HG02973 (cell line): Measurements from ENCODE around the gene MGAT5.

Source experiments
- ATAC-seq: cut with Tn5 transposase; IDR thresholded peaks from one replicate; pipeline ENCODE4 v1.9.1; 2021; ENCODE audit warnings: moderate library complexity; ENCODE audit not compliant: unreplicated experiment

MGAT5 gene

DNA sequence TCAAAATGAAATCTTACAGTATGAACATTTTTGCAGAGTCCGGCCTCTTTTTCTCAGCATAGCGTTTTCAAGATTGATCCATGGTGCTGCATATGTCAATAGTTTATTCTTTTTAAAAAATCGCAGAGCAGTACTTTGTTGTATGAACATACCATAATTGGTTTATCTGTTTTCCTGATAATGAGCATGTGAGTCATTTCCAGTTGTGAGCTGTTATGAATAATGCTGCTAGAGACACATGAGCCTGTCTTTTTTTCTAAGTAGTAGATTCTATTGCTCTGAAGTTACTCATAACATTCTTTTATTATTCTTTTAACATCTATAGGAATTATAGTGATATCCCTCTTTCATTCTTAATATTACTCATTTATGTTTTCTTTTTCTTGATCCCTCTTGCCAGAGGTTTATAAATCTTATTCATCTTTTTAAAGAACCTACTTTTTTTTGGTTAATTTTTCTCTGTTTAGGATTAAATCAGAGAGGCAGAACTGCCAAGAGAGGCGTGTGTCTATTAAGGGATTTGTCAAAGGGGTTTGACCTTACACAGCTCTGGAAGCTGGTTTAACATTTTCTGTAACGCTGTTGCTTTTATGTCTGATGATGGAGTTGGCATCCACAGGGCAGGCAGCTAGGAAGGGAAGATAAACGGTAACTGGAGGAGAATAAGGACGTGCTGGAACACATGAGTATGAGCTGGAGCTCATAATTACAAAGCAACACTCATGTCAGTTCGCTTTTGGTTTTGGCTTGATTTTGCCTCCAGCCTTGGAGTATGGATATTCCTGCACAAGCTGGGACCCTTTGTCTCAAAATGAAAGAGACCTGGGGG is 47.4 kb downstream of the MGAT5 start:
- no peak for ATAC-seq

DNA sequence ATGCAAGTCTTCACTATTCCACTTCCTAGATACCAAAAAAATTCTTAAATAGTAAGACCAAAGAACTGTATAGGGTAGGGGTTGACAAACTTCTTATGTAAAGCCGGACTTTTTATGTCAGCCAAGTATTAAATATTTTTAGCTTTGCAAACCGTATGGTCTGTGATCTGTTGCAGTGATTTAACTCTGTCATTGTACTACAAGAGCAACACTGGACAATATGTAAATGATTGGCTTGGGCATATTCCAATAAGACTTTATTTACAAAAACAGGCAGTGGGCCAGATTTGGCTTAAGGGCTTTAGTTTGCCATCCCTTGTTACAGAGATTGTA is 48.0 kb downstream of the MGAT5 start:
- no peak for ATAC-seq

DNA sequence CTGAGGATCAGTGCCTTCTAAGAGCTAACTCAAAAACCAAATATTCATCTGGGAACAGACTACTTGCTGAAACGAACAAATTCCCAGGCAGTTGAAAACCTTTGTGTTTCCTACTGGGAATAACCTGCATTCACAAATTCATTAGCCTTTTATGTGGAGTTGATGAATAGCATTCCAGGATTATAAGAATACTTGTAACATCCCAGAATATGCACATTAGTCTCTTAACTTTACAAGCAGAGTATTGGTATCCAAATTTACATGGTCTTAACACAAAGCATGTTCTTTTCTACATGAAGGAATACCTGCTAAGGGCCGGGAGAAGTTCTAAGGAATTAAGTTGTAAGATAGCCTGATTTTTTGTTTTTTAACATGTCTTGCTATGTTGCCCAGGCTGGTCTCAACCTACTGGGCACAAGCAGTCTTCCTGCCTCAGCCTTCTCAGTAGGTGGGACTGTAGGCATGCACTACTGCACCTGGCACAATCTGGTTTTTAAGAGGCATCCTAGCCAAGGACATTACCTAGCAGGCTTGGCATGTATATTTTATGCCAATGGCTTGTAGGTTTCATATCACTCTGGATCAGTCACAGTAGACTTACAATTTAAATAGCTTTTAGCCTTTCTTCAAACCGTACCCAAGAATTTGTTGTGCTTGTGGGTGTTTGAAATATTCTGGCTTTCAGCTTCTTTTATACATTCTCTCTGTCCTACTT is 50.7 kb downstream of the MGAT5 start:
- no peak for ATAC-seq

DNA sequence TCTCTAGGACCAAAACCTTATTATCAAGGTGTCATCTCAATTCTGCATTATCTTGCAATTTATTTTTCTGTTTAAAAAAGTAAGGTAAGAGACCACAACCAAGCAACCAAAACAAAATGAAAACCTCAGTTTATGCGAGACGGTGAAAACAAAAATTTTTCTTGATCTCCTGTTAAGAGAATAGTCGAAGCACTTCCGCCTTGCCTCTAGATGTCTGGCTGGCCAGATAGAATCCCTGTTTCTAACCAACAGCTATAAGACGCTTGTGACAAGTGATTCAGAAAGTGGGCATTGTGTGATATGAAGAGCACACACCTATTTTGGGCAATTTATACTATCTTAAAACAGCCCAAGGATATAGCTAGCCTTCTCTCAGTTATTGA is 51.2 kb downstream of the MGAT5 start:
- no peak for ATAC-seq

DNA sequence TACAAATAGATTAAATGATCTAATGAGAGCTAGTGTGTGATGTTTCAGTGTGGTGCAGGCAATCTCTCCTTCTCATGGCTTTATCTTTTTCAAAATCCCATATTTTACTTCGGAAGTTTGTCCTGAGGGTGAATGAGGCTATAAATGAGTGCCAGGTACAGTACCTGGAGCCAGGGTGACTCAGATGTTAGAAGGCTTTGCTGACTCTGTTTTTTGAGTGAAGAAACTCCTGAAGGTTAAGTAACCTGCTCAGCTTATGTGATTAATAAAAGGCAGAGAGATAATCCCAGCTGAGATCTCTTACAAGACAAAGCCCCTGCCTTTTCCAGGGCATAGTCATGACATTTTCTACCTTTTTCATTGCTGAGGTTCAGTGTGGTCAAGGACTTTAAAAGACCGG is 52.6 kb downstream of the MGAT5 start:
- no peak for ATAC-seq

DNA sequence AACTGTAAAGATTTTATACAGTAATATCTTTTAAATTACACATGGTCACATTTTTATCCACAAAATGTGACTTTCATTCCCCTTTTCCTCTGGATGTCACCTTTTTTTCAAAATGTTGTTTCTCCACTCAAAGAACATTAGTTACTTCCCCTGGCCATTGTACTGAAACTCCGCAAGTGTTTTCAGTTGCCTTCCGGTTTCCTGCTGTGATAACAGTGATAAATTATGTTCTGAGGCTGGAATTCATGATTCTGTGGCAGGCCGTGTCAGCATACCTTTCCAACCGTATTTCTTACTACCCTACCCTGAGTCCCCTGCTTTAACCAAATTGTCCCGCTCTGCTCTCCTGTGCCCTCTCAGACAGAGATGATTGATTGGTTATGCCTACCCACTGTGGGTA is 53.5 kb downstream of the MGAT5 start:
- no peak for ATAC-seq

DNA sequence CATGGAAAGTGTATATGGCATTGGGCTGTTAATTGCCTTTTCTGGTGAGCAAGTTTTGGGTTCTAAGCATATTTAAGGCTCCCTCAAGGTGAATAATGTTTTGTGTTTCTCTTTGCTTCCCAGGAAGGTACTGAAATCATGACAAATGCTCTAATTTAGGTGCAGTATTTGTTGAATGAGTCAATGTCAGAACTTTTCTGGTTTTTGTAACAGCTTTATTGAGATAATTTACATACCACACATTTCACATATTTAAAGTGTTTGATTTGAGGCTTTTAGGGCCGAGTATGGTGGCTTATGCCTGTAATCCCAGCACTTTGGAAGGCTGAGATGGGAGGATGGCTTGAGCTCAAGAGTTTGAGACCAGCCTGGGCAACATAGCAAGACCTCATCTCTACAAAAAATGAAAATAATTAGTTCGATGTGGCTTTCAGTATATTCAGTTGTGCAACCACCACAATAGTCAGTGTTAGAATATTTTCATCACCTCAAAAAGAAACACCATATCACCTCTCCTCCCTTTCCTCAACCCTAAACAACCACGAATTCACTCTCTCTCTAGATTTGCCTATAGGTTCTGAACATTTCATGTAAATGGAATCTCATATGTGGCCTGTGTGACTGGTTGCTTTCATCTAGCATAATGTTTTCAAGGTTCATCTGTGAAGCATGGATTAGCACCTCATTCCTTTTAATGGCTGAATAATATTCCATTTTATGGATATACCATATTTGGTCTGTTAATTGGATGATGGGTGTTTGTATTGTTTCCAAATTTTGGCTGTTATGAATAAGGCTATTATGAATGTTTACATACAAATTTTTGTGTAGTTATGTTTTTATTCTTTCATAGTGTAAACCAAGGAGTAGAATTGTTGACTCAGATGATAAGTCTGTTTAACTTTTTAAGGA is 54.9 kb downstream of the MGAT5 start:
- no peak for ATAC-seq

DNA sequence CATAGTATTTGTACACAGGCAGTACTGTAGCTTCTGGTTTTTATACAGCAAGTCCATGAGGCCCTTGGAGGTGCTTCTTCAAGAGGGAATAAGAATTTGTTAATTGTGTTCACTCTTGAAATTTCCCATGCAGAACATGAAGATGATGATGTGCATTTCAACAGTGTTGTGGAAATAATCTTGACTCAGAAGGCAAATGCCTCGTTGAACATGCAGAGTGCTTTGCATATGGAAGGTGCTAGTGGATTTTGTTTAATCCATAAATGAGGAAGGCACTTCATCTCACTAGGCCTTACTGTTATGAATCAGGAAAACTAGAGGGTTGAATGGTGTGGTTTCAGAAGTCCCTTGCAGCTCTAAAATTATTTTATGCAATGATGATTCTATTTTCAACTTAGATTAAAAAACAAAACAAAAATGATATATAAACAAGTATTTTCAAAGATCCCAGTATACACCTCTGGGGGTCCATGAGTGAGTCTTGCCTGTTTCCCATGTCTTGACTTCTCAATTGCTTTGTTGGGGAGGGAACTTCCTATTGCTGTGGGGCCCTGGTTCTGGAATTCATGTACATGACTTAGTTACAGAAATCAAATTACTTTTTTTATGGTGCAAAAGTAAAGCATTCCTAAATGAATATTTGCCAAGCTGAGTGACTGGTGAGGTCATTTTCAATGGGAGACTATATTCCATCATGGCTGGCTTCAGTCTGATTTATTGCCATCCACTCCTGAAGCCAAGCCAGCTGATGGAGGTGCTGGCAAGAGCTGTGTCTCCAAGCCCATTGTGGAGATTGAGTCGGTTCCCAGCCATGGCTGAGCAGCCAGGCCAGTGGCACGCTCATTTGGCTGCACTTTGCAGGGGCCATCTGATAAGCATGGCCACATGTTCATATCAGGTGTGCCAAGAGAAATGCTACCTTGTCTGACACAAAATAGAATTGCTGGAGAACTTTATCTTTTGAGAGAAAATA is 56.5 kb downstream of the MGAT5 start:
- ATAC-seq, result no peak

DNA sequence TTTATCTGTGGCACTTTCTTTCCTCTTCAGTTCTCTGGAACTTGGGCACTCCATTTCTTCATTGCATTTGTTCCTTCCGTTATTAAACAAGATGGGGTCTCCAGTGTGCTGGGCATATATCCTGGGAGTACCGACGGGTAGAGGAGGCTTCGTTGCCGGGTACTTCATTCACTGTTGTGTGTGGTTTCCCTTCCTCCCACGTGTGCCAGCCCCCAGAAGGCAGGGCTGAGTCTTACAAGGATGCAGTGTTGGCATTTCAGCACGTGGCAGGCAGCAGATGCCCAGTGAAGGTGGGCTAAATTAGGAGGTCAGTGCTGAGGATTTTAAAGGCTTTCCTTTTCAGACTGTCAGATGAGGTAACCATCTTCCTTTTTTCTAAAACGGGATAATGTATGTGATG is 58.6 kb downstream of the MGAT5 start:
- no peak for ATAC-seq

DNA sequence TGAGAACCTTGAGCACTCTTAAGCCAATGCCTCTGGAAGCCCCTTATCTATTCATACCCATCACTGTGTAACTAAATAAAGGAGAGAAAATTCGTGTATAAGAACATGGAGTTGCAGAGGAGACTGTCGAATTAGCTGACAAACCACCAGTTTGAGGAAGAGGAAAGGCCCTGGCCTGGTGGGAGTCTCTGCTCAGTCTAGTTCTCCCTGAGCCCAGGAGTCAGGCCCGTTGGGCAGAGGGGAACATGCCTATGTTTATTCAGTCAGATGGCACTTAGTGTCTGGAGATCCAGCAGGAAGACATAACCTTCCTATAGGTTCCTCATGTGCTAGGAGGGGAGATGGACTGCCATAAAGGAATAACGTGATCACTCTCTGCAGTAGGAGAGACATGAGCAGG is 60.3 kb downstream of the MGAT5 start:
- ATAC-seq, result no peak

DNA sequence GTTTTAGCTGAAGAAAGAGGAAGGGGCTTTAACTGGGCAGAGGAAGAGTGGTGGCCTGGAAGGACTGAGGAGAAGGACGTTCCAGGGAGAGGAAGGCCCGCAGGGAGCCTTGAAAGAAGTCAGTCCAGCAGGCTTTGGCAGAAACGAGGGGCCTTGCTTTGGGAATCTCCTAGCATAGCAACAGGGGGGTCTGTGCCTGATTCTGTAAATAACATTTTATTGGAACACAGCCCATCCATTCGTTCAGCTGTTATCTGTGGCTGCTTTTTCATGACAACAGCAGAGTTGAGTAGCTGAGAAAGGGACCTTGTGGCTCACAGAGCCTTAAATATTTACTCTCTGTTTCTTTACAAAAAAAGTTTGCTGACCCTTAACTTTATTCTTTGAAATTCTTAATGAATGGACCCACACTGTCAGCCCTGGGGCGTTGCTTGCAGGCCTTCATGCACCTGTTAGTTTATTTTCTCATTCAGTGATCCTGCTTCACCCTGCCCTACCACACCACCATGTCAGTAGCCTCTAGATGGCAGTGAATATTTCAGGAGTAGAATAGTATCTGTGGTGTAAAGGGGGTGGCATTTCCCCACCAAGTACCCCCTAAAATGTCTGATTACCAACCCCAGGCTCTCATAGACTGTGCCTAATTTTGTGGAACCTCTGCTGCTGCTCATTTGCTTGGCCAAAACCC is 61.0 kb downstream of the MGAT5 start:
- no peak for ATAC-seq

DNA sequence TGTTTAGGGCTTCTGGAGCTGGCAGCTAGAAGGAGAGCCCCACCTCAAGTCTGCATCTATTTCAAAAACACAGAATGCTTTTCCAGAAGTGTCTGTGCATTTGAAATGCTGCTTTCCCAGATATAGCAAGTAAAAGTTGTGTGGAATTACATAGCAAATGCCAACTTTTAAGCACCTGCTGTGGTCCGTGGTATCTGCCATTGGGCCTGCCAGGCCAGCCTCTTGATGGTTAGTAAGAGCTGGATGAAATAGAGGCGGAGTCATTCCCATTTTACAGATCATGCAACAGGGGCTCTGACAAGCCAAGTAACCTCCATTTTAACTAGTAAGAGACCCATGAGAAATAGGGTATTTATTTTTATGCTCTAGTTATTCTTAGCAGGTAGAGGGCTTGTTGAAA is 61.6 kb downstream of the MGAT5 start:
- no peak for ATAC-seq

DNA sequence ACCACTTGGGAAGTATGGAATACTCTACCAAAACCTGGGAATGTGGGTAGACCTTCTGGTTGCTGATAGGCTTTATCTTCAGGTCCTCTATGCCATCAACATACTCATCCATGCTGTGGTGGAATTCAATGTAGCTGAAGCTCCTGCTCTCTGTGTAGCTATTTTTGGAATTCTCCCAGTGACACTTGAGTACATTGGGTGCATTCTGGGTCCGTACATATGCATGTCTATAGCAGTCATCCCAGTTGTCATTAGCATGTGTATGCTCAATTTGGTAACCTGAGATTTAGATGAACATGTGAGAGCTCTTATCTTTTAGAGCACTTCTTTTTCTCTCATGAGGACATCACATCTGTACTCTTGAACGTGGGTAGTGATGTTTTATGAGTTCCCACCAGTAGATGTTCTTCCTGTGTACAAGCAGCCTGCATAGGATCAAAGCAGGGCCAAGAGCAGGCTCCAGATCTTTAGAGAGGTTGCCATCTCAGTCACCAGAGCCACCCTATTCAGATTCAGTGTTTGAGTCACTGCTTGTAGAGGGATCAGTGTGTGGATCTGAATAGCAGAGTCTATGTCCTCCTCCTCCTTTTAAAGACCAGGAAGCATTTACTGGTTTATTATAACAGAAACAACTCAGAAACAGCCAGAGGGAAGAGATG is 65.9 kb downstream of the MGAT5 start:
- no peak for ATAC-seq

DNA sequence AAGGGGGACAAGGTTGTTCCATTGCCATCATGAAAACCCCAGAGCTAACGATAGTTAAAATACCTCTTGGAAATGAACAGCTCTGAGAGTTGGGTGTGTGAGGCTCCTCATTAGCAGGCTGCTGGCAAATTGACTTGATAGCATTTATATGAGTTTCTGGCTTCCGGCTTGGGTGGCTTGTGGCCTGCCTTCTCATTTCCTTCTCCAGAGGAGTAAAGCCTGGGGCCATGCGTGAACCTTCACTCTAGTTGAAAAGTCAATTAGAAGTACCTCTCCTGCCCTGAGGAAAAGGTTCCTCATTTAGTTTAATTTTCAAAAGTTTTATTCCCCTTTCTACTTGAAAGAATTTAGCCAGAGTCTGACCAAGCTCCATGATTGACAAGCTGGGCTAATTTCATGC is 67.1 kb downstream of the MGAT5 start:
- no peak for ATAC-seq

DNA sequence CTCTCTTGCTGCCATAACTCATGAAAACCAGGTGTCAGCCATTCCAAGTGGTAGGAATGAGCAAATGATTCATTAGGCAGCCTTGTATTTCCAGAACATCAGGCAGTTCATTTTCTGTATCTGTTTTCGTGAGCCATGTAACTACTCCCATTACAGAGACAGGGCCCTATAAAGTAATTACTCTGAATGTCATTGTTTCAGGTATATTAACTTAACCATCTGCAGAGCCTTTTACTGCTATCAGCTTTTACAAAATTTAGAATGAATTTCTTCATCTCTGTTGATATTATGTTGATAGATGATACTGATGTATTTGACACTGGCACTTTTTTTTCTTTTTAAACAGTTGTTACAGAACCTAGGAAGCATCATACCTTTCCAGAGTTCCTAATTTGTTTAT is 69.9 kb downstream of the MGAT5 start:
- no peak for ATAC-seq

DNA sequence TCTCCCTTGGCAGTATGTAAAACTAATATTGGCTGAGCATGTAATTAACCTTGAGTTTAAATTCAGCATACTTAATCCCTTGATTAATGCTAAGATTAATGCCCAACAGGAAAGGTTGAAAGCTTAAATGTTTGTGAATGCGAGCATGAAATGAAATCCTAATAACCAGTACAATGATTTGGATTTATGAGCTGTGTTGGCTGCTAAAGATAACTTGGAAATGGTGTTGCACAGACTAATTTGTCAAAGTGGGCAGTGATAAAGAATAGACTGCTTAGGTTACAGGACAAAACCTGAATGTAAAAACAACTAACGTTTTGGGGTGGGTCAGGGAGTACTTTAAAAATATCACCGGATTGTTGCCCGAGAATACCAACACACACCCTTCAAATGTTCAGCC is 70.6 kb downstream of the MGAT5 start:
- ATAC-seq, result no peak

DNA sequence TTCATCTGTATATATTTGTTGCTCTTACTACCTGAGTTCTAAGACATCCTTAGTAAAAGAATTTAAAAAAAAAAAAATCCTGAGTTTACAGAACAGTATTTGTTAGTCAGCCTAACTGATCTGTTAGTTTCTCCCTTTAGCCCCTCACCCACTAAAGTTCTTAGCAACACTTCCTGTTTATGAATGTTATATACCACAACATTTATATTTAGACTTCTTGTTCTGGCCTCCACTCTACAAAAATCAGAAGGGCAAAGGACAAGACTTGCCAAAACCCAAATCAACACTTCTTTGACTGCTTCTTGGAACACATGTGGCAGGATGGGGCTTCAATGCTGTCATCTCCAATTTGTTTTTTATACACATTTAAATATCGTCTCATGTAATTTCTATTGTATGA is 71.1 kb downstream of the MGAT5 start:
- peak; percentile 82 for ATAC-seq

DNA sequence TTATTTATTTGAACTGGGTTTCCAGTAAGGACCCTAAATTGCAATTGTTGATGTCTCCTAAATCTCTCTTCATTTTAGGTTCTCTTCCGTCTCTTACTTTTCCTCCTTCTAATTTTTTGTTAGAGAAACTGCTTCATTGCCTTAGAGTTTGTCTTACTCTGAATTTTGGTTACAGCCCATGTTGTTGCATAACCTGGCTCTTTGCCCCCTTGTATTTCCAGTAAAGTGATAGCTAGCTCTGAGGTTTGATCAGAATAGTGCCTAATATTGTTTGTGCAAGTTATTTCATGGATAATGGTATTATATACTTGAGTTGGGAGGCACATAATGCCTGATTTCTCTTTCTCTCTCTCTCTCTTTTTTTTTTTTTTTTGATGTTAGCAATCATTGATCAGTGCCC is 71.8 kb downstream of the MGAT5 start:
- ATAC-seq, result no peak

DNA sequence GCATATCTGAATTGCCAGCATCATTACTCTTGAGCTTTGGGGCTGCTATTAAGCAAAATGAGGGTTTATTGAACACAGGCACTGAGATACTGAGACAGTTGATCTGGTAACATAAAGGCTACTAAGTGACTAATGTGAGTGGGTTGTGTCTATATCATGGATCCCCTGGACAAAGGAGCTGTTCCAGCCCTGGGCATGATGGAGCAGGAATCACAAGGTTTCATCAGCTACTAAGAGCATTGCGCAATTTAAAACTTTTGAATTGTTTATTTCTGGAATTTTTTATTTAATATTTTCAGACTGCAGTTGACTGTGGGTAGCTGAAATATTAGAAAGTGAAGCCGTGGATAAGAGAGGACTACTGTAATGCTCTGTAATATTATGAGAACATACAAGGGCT is 73.5 kb downstream of the MGAT5 start:
- no peak for ATAC-seq
